Stimulated activated CD4-positive, alpha-beta T cell treated with anti-CD3 and anti-CD28 coated beads, Interleukin-1b, Interleukin-23, amount 100 ng/mL, for 1 hour (primary cell): ENCODE measurements around the gene TUBA1B.
"Not testable (repeated sequence)": the region's sequence is repeated elsewhere in the genome, so short reads cannot be mapped to it uniquely, and the experiment has no call there.

Experiments used
- DNase-seq, 2 donors: peaks; one replicate each; pipeline ENCODE4 v3.0.0-alpha.2; 2020; ENCODE audit warnings: low read depth in 2 of 2

TUBA1B gene

DNA sequence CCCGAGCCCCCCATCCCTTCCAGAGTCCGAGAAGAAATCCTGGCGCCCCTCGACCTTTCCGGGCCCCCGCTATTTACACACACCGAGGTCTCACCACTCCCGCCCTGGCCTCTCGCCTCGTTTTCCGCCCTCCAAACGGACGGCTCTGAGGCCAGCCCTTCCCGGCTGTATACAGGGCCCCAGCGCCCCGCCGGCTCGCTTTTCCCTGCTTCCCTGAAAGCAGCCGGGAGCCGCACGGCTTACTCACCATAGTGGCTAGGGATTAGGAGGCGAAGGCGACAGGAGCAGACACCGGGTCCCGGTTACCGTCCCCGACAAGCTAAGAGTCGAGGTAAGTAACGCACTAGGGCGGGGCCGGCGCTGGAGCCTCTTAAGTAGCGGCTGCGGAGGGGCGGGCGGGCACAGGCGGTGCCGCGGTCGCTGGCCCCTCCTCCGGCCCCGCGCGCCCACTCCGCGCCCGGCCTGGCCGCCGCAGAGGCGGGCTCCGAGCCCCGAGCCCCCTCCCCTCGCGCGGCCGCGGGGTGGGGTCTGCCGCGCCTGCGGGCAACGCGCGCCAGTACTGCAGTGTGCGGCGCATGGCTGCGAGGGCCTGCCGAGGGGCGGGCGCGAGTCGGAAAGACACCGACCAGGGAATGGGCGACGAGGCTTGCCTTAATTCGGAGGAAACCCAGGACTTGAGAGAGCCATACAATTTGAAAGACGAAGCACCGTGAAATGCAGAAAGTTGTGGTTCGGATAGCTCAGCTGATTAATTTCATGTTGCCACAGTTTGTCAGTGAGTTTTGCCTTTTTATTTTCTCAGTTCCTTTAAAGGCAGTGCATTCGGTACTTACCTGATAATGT is at the start of gene TUBA1B:
TSS of gene TUBA1B (minus strand) at position 345 of the 843 bp plus-strand sequence. CDS start at position 250, 95 bp downstream.
- DNase-seq = peak; percentile 79 to 85

- no peak for DNase-seq
Observed at GRCh38 chr12:49174218-49174617, 43.0 kb upstream of the TUBA1B start.

GRCh38 chr12:49170924-49171323 is 39.7 kb upstream of the TUBA1B start:
- DNase-seq = no peak

DNA sequence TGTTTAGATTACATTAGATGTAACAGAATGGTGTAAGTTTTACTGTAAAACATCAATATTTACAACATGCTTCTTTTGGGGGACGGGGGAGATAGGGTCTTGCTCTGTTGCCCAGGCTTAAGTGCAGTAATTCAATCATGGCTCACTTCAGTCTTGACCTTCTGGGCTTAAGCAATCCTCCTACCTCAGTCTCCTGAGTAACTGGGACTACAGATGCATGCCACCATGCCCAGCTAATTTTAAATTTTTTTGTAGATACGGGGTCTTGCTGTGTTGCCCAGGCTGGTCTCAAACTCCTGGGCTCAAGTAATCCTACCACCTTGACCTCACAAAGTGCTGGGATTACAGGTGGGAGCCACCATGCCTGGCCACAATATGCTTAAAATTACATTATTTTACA is 33.9 kb upstream of the TUBA1B start:
- no peak for DNase-seq

- not testable (repeated sequence) for DNase-seq
Observed at GRCh38 chr12:49161901-49162300, 30.7 kb upstream of the TUBA1B start.

- no peak for DNase-seq
Observed at GRCh38 chr12:49161092-49161795, 30.0 kb upstream of the TUBA1B start.

DNA sequence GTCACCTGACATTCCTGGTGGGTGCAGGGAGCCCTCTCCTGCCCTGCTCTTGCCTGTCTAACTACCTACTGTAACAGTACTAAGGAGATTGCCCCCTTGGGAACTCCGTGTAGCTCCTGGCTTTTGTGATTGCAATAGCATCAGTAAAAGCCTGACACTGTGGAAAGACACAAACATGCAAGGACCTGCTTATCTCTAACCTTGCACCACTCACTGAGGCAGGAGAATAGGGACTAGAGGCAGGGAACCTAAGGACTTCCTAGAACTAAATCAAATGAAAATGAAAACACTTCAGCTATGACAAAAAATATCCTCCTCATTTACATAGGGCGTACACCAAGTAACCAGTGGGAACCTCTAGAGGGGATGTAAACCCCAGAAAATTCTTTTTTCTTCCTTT is 29.2 kb upstream of the TUBA1B start:
- no peak for DNase-seq

GRCh38 chr12:49154221-49154620 is 23.0 kb upstream of the TUBA1B start:
- no peak for DNase-seq

- no peak for DNase-seq
Observed at GRCh38 chr12:49147384-49147783, 16.2 kb upstream of the TUBA1B start.

DNA sequence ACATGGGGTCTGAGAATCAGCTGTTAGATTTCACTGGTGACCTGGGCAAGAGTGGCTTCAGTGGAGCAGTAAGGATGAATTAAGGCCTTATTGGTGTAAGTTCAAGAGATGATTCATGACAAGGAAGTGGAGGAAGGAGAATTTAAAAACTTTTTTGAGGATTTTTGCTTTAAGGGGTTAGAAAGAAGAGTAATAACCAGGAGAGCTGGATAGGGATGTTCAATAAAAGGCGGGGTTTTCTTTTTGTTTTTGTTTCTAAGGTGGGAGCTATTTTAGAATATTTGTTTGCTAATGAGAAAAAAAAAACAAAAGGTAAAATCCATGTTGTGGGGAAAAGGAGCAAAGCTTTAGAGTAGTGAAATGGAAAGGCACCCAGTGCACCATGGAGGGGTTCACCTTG is 15.2 kb upstream of the TUBA1B start:
- DNase-seq = no peak

- no peak for DNase-seq
Observed at GRCh38 chr12:49144384-49144783, 13.2 kb upstream of the TUBA1B start.

GRCh38 chr12:49138999-49139398 is 7.8 kb upstream of the TUBA1B start:
- DNase-seq = no peak

DNA sequence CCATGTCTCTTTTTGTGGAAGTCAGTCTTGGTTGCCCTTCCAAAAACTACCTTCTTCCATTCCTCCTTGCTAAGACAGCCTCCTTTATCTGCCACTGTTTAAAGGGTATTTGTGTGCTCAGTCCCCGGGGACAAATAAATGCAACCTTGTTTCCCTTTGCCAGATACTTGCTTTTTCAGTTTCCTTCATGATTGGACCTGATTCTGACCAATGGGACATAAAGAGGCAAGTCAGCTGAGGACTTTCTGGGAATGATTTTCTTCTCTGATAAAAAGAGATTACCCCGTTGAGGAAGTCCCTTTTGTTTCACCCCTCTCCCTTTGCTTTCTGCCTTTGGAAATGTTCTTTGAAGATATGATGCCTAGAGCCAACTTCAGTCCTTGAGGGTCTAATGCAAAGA is 7.4 kb upstream of the TUBA1B start:
- no peak for DNase-seq

DNA sequence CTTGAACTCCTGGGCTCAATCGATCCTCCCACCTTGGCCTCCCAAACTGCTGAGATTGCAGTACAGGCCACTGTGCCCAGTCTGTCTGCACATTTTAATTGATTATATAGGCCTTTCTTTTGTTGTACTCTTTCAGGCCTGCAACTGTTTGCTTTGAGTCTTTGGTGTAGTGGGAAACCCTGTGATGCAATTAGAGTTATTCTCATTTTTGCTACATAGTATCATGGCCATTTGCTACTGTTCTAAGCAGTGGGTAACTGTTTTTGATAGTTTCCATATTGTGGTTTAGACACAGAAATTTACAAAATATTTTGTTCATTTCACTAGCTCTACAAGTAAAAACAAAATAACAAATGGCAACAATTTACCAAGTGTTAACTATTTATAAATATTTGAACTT is 6.3 kb upstream of the TUBA1B start:
- DNase-seq = no peak

- DNase-seq = not testable (repeated sequence)
Observed at GRCh38 chr12:49136997-49137396, 5.8 kb upstream of the TUBA1B start.

DNA sequence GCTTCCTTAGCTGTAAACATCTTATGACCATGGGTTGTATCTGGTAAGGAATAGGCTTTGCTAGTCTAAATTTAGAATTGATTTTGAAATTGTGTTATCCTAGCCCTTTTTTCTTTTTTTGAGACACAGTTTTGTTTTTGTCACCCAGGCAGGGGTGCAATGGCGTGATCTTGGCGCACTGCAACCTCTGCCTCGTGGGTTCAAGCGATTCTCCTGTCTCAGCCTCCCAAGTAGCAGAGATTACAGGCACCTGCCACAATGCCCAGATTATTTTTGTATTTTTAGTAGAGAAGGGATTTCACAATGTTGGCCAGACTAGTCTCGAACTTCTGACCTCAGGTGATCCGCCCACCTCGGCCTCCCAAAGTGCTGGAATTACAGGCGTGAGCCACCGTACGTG is 2.4 kb upstream of the TUBA1B start:
- no peak for DNase-seq

GRCh38 chr12:49133014-49133413 is 1.8 kb upstream of the TUBA1B start:
- no peak for DNase-seq

GRCh38 chr12:49131894-49132461 is 783 bp upstream of the TUBA1B start:
- DNase-seq = no peak

DNA sequence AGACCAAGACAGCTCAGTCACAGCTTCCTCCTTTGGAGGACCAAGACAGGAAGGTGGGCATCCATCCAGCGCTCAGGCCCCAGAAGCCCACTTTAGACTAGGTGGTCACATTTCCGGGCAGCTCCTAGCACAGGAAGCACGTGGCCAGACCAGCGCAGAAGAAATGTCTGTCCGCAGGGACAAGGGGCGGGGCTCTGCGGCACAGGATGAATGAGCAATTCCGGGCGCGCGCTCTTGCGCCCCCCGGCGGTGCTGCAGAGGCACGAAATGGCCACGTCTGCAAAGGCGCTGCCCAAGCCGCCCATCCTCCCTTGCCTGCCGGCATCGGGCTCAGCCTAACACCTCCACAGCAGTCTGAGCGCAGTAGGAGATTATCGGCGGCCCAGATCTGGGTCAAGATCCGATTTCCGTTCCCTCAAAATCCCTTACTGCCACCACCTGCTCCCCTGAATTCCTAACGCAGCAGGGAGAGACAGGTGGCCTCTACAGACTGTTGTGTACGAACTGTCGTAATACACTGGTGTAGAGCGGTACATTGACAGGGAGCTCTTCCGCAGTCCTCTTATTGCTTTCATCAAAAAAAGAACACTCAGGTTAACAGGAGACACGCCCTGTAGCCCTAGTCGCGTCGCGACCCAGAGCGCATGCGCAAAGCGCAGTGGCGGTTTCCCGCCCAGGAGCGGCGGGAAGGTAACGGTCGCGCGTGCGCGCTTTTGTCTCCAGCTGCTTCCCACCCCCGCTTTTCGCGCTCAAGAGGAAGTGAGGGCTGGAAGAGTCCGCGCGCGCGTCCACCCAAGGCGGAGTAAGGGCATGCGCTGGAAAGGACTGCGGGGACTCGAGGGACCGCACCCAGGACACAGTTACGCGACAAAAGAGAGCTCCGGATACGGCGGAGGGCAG is 794 bp downstream of the TUBA1B start:
- peak; percentile 81 to 84 for DNase-seq

GRCh38 chr12:49129332-49130150 is 1.7 kb downstream of the TUBA1B start:
- no peak for DNase-seq

DNA sequence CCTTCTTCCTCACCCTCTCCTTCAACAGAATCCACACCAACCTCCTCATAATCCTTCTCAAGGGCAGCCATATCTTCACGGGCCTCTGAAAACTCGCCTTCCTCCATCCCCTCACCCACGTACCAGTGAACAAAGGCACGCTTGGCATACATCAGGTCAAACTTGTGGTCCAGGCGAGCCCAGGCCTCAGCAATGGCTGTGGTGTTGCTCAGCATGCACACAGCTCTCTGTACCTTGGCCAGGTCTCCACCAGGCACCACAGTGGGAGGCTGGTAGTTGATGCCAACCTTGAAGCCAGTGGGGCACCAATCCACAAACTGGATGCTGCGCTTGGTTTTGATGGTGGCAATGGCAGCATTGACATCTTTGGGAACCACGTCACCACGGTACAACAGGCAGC is 3.2 kb downstream of the TUBA1B start:
- DNase-seq = not testable (repeated sequence)
